Brain pericyte (primary cell): ENCODE measurements around the gene LAMA3.

Source experiments
- DNase-seq: peaks from one replicate; pipeline ENCODE4 v3.0.0-alpha.2; 2012; ENCODE audit warnings: low read depth, low spot score

LAMA3 gene

DNA sequence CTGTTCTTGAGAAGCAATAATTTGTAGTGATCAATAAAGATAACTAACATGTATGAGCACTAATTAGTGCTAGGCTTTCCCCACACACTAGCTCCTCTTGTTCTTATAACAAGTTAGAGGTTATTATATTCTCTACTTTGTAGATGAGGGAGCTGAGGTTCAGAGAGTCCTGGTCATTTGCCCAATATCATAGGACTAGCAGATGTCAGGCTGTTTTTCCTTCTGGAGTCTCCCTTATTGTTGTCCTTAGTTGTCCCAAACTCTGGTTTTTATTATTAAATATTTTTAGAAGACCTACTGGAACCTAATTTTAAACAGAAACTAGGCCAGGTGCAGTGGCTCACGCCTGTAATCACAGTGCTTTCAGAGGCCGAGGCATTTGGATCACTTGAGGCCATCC lies 308.8 kb downstream of the LAMA3 start:
- DNase-seq: no peak

DNA sequence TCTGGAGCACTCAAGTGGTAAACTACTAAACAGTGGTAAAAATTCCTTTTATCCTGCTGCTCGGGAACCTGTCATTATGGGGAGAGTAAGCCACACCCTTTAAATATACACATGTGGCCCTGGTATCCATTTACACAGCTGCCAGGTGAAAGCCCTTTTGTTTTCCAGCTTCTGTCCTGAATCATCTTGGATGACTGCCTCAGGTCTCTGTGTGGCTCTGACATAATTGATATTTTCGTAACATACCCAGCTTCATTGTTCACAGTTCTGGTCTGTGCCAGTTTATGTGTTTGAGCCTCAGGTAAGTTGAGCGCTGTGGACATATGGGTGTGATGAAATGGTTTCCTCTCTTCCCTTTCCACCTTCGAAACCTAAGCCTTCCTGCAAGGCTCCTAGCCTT lies 309.6 kb downstream of the LAMA3 start:
- DNase-seq: no peak

DNA sequence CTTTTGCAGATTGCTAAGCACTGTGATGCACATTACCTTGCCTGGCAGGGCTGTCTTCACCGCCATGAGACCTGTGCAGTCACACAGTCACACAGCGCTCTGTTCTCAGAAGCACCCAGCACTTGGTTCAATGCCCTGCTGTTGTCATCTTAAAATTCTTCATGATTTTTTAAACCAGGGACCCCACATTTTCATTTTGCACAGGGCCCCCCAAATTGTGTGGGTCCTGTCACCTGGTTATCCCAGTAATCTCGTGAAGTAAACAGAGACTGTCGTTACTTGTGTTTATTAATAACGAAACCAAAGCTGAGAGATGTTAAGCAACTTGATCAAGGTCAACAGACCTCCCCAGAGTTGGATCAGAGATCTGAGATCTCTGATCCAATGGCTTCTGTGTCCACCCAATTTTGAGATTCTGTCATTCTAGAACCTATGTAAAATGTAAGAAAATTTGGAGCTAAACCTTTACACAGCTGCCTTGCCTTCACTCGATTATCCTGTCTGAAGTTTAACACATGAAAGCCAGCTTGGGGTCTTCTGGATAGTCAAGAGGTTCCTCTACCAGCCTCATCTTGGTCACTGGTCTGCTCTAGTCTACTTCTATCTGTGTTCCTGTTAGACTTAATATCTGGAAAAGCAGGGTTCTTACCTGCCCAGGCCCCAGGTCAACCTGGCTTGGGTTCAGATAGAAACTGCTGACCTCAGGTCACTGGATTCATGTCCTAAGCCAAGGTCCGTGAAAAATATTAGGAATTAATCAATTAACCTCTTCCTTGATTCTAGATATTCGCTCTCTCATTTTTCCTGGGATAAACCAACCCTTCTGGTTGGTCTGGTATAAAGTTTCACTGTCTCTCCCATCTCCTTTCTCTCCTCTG lies 311.6 kb downstream of the LAMA3 start:
- DNase-seq: no peak

DNA sequence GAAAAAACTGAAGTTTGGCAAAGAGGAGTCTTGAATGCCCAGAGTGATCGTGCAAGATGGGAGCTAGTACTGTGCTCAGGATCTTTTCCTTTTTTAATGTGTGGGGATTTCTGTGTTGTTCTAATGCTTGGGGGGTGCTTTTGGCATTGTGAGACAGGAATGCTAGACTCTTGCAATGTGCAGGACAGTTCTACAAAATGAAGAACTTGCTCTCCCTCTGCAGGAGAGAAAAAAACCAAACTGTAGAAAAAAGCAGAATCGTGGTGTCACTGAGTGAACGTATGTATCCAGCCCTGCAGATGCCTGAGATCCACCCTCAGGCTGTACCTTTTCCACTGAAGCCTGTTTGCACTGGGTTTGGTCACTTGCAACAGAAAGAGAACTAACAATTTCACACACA lies 313.2 kb downstream of the LAMA3 start:
- no peak for DNase-seq

DNA sequence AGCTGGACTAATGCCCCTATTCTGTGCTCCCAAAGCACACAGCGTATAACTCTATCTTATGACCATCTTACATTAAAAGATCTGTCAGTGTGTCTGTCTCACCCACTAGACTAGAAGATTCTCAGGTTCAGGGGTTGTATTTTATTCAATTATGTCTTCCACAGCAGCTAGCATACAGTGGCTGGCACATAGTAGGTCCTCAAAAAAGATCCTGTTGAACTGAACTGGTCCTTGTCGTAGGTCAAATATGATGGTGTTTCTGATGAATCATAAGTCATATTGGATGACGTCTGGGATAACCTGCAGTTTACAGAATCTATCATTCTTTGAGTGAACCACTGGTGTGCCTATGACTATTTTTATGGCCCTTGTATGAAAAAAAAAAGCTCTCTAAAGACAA lies 314.0 kb downstream of the LAMA3 start:
- DNase-seq: no peak

DNA sequence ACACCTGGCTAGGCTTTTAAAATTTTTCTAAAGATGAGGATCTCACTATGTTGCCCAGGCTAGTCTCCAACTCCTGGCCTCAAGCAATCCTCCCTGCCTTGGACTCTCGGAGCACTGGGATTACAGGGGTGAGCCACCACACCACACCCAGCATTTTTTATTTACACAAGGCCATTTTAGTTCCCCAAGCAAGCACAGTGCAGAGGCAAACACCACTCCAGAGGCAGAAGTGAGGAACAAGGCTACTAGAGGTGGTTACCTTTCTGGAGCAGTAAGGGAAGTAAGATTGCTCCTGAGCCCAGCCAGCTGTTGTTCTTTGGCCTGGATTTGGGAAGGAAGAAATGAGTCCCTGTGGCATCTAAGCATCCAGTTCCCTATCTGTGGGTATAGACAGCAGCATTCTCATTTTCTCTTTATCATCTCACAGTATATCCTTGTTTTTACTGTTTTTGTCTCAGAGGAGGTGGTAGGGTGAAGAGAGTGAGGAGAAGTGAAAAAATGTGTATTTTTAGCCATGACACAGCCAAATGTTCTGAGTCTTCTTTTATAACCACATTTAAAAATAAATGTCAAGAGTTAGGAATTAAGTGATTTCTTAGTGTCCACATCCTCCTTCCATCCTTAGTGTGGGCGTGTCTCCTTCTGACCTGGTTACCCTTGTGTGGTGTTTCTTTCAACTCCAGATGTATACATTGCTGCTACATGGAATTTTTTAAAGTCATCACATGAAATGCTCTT lies 314.8 kb downstream of the LAMA3 start:
- no peak for DNase-seq
